ENCODE data around the gene STARD10.

The STARD10 gene

GRCh38 chr11:72723508-72723907 is 70.3 kb downstream of the STARD10 start:
- DNase-seq = no peak

GRCh38 chr11:72722050-72722748 is 71.6 kb downstream of the STARD10 start:
- DNase-seq = peak; percentile 71 to 76 (median 74)

- peak in 1 of 4 experiments; percentile 13 for DNase-seq
These were observed 72.2 kb downstream of the STARD10 start for GRCh38 chr11:72721689-72722049.

GRCh38 chr11:72721276-72721675 is 72.6 kb downstream of the STARD10 start:
- no peak for DNase-seq

GRCh38 chr11:72720784-72721183 is 73.1 kb downstream of the STARD10 start:
- DNase-seq = no peak

GRCh38 chr11:72720047-72720446 is 73.8 kb downstream of the STARD10 start:
- no peak for DNase-seq

GRCh38 chr11:72719551-72719950 is 74.3 kb downstream of the STARD10 start:
- no peak for DNase-seq

- DNase-seq = no peak
These were observed 74.7 kb downstream of the STARD10 start for GRCh38 chr11:72719144-72719543.

GRCh38 chr11:72718101-72718501 is 75.7 kb downstream of the STARD10 start:
- DNase-seq = no peak

- no peak for DNase-seq
These were observed 76.9 kb downstream of the STARD10 start for GRCh38 chr11:72716788-72717435.

- DNase-seq = no peak
These were observed 77.6 kb downstream of the STARD10 start for GRCh38 chr11:72716290-72716689.

GRCh38 chr11:72712841-72713240 is 81.0 kb downstream of the STARD10 start:
- DNase-seq = no peak

- DNase-seq = no peak
These were observed 81.6 kb downstream of the STARD10 start for GRCh38 chr11:72712168-72712751.

GRCh38 chr11:72711141-72711540 is 82.7 kb downstream of the STARD10 start:
- DNase-seq = no peak

GRCh38 chr11:72710278-72710677 is 83.6 kb downstream of the STARD10 start:
- no peak for DNase-seq

GRCh38 chr11:72709478-72710238 is 84.2 kb downstream of the STARD10 start:
- DNase-seq = no peak

- DNase-seq = no peak
These were observed 86.8 kb downstream of the STARD10 start for GRCh38 chr11:72707032-72707431.

GRCh38 chr11:72706579-72706978 is 87.3 kb downstream of the STARD10 start:
- no peak for DNase-seq

GRCh38 chr11:72705442-72706365 is 88.1 kb downstream of the STARD10 start:
- DNase-seq = no peak

- no peak for DNase-seq
These were observed 89.0 kb downstream of the STARD10 start for GRCh38 chr11:72704783-72705265.
